Adrenal gland (tissue), 5 donors: Measurements from ENCODE around the gene STK39.

Source experiments
- CTCF ChIP-seq, 6 experiments: fragments of 450-650 bp in 4 of 6; fragments of 200-600 bp in 2 of 6; sonication (generic) in 1 of 6; IDR thresholded peaks; 1 replicate in 5 of 6; 2 replicates in 1 of 6; pipeline versions ENCODE4 v1.5.1 to v1.8.0; 2016 to 2021; ENCODE audit warnings: antibody characterized with exemption in 6 of 6, mild to moderate bottlenecking in 2 of 6, moderate library complexity in 1 of 6
- POLR2A ChIP-seq, 2 donors: fragments of 450-650 bp; IDR thresholded peaks; one replicate each; pipeline ENCODE4 v1.6.1; 2017; ENCODE audit warnings: antibody characterized with exemption in 2 of 2, mild to moderate bottlenecking in 2 of 2, moderate library complexity in 1 of 2
- donor health status: DM: no; HTN: no; CAD: no.

- TF ChIP-seq POLR2A (IDR thresholded peaks at IDR 0.05) (no peak), CTCF (IDR thresholded peaks at IDR 0.05) (no peak)
Observed at GRCh38 chr2:168053676-168054075, 193.7 kb downstream of the STK39 start.
